ENCODE results near the gene UBE2S.

UBE2S gene

GRCh38 chr19:55358943-55359908 is 48.4 kb downstream of the UBE2S start:
- H4K20me1 ChIP-seq (ENCODE audit: insufficient read depth, low read length, poor library complexity, severe bottlenecking), result no peaks in the 10 kb centered on the region
- no peaks in the 10 kb centered on the region for H3K79me2 ChIP-seq (ENCODE audit: insufficient read depth, low read length)
- no peaks in the 10 kb centered on the region for H3K36me3 ChIP-seq (ENCODE audit: insufficient read depth, low read length)
- H3F3A ChIP-seq (ENCODE audit: low read depth), result no peaks in the 10 kb centered on the region
- no peaks in the 10 kb centered on the region for H3K9me3 ChIP-seq (ENCODE audit: insufficient read depth, low read depth, low read length)
- no peaks in the 10 kb centered on the region for H3K9me2 ChIP-seq (replicated peaks; ENCODE audit: low read depth, low read length)
- no peak overlapping the region for H3K9ac ChIP-seq (ENCODE audit: low read depth, low read length, poor library complexity, severe bottlenecking)
- no peak overlapping the region for H3K4me3 ChIP-seq (ENCODE audit: low read length, poor library complexity, severe bottlenecking)
- H3K27me3 ChIP-seq (ENCODE audit: insufficient read depth, low read length, poor library complexity, severe bottlenecking), result no peaks in the 10 kb centered on the region
- TF ChIP-seq CTCF (conservative IDR thresholded peaks at IDR 0.05; ENCODE audit: low read length) (no peak), EZH2phosphoT487 (IDR thresholded peaks at IDR 0.05; ENCODE audit: borderline replicate concordance) (no peak)
- no peak overlapping the region for H3K4me2 ChIP-seq (ENCODE audit: low read depth, low read length, poor library complexity, severe bottlenecking)
- H2AFZ ChIP-seq (ENCODE audit: low read length), result no peak overlapping the region
- no peaks in the 10 kb centered on the region for H3K4me1 ChIP-seq (ENCODE audit: insufficient read depth, low read length, poor library complexity, severe bottlenecking)

GRCh38 chr19:55358493-55358892 is 49.1 kb downstream of the UBE2S start:
- no peaks in the 10 kb centered on the region for H3K27me3 ChIP-seq (ENCODE audit: insufficient read depth, low read length, poor library complexity, severe bottlenecking)
- H3K4me3 ChIP-seq (ENCODE audit: low read length, poor library complexity, severe bottlenecking), result no peak overlapping the region
- no peaks in the 10 kb centered on the region for H3K9me3 ChIP-seq (ENCODE audit: insufficient read depth, low read depth, low read length)
- no peaks in the 10 kb centered on the region for H4K20me1 ChIP-seq (ENCODE audit: insufficient read depth, low read length, poor library complexity, severe bottlenecking)
- H3F3A ChIP-seq (ENCODE audit: low read depth), result no peaks in the 10 kb centered on the region
- TF ChIP-seq EZH2phosphoT487 (IDR thresholded peaks at IDR 0.05; ENCODE audit: borderline replicate concordance), result no peak
- TF ChIP-seq CTCF (conservative IDR thresholded peaks at IDR 0.05; ENCODE audit: low read length), result no peak
- H3K36me3 ChIP-seq (ENCODE audit: insufficient read depth, low read length), result no peaks in the 10 kb centered on the region
- no peaks in the 10 kb centered on the region for H3K9me2 ChIP-seq (replicated peaks; ENCODE audit: low read depth, low read length)
- H3K9ac ChIP-seq (ENCODE audit: low read depth, low read length, poor library complexity, severe bottlenecking), result no peak overlapping the region
- H3K4me2 ChIP-seq (ENCODE audit: low read depth, low read length, poor library complexity, severe bottlenecking), result no peak overlapping the region
- H2AFZ ChIP-seq (ENCODE audit: low read length), result no peak overlapping the region
- H3K79me2 ChIP-seq (ENCODE audit: insufficient read depth, low read length), result no peaks in the 10 kb centered on the region
- H3K4me1 ChIP-seq (ENCODE audit: insufficient read depth, low read length, poor library complexity, severe bottlenecking), result no peaks in the 10 kb centered on the region

- Histone ChIP-seq H2AFZ (ENCODE audit: low read length) (no peak overlapping the region), H3K79me2 (ENCODE audit: insufficient read depth, low read length) (no peaks in the 10 kb centered on the region), H3K9me3 (ENCODE audit: insufficient read depth, low read depth, low read length) (no peaks in the 10 kb centered on the region), H3K9me2 (replicated peaks; ENCODE audit: low read depth, low read length) (no peaks in the 10 kb centered on the region), H3K27me3 (ENCODE audit: insufficient read depth, low read length, poor library complexity, severe bottlenecking) (no peaks in the 10 kb centered on the region), H3K4me2 (ENCODE audit: low read depth, low read length, poor library complexity, severe bottlenecking) (no peak overlapping the region), H3F3A (ENCODE audit: low read depth) (no peaks in the 10 kb centered on the region), H3K4me3 (ENCODE audit: low read length, poor library complexity, severe bottlenecking) (no peak overlapping the region), H3K9ac (ENCODE audit: low read depth, low read length, poor library complexity, severe bottlenecking) (no peak overlapping the region), H3K4me1 (ENCODE audit: insufficient read depth, low read length, poor library complexity, severe bottlenecking) (no peaks in the 10 kb centered on the region), H4K20me1 (ENCODE audit: insufficient read depth, low read length, poor library complexity, severe bottlenecking) (no peaks in the 10 kb centered on the region), H3K36me3 (ENCODE audit: insufficient read depth, low read length) (no peaks in the 10 kb centered on the region)
- TF ChIP-seq EZH2phosphoT487 (IDR thresholded peaks at IDR 0.05; ENCODE audit: borderline replicate concordance) (no peak), CTCF (conservative IDR thresholded peaks at IDR 0.05; ENCODE audit: low read length) (no peak)
Observed at GRCh38 chr19:55355213-55355821, 52.3 kb downstream of the UBE2S start.
